ENCODE measurements around the gene SPO11.

- TF ChIP-seq POLR2A (IDR thresholded peaks at IDR 0.05; ENCODE audit: low read depth, low read length): no peak
- no peak for TF ChIP-seq POLR2AphosphoS5 (IDR thresholded peaks at IDR 0.05; ENCODE audit: low read depth, low read length)
These were observed 45.7 kb upstream of the SPO11 start for GRCh38 chr20:57283860-57284259.
